SK-N-SH (cell line): Measurements from ENCODE around the gene FASTKD3. TPM values are rescaled to one million over a fixed set of nuclear protein-coding genes. Genes with fewer than 3 reads are reported as not detected.

Experiments
- CTCF ChIA-PET: fragments of 300-600, 350-600 bp; formaldehyde crosslinking; extraction: SDS; loops from one replicate; lab custom pipeline; 2021; lab: Yijun Ruan, JAX
- POLR2A ChIA-PET: fragments of 350-600 bp; sonication (Branson Sonifier 250); formaldehyde crosslinking; extraction: SDS; loops from one replicate; lab custom pipeline; 2020; ENCODE audit warnings: antibody characterized with exemption, inconsistent platforms; lab: Yijun Ruan, JAX
- DNase-seq: peaks from one replicate; pipeline ENCODE4 v3.0.0; 2012
- H2AFZ ChIP-seq: fragments of 200-600 bp; sonication (generic); 2 replicates; pipeline ENCODE4 v1.8.1; 2016; ENCODE audit warnings: antibody characterized with exemption, mild to moderate bottlenecking, low read depth
- H3F3A ChIP-seq: fragments of 200-600 bp; sonication (generic); replicated peaks from 2 replicates; pipeline ENCODE3; 2016; ENCODE audit warnings: antibody characterized with exemption, mild to moderate bottlenecking; ENCODE audit not compliant: insufficient read depth
- H3K27ac ChIP-seq, 2 experiments: fragments of 200-500 bp in 1 of 2; fragments of 200-600 bp in 1 of 2; sonication (Bioruptor generic) in 1 of 2; sonication (generic), shearing (Covaris generic) in 1 of 2; 2 replicates each; pipeline versions ENCODE4 v1.5.1 to v1.6.1; 2014 to 2016; ENCODE audit warnings: low read depth in 2 of 2, inconsistent platforms in 1 of 2, low read length in 1 of 2, mild to moderate bottlenecking in 1 of 2, mixed read lengths in 1 of 2
- H3K27me3 ChIP-seq: fragments of 200-600 bp; sonication (generic), shearing (Covaris generic); 2 replicates; pipeline ENCODE4 v1.6.1; 2016; ENCODE audit warnings: mixed run types; ENCODE audit not compliant: insufficient read depth
- H3K36me3 ChIP-seq, 2 experiments: fragments of 200-500 bp in 1 of 2; fragments of 200-600 bp in 1 of 2; sonication (Bioruptor generic) in 1 of 2; sonication (generic) in 1 of 2; replicated peaks in 1 of 2; 2 replicates each; pipeline versions ENCODE3 to v1.5.1; 2014 to 2016; ENCODE audit warnings: low read length in 1 of 2, mild to moderate bottlenecking in 1 of 2; ENCODE audit not compliant: insufficient read depth in 2 of 2, control insufficient read depth in 1 of 2
- H3K4me1 ChIP-seq, 2 experiments: fragments of 200-500 bp in 1 of 2; fragments of 200-600 bp in 1 of 2; sonication (Bioruptor generic) in 1 of 2; sonication (generic), shearing (Covaris generic) in 1 of 2; 2 replicates each; pipeline versions ENCODE4 v1.5.1 to v1.6.1; 2014 to 2016; ENCODE audit warnings: low read depth in 1 of 2, low read length in 1 of 2, mixed run types in 1 of 2; ENCODE audit not compliant: insufficient read depth in 2 of 2, control insufficient read depth in 1 of 2
- H3K4me2 ChIP-seq: fragments of 200-600 bp; sonication (generic), shearing (Covaris generic); 2 replicates; pipeline ENCODE4 v1.6.1; 2017; ENCODE audit warnings: mixed run types
- H3K4me3 ChIP-seq, 2 experiments: fragments of 200-500 bp in 1 of 2; fragments of 200-600 bp in 1 of 2; sonication (Bioruptor generic) in 1 of 2; sonication (generic), shearing (Covaris generic) in 1 of 2; 2 replicates each; pipeline versions ENCODE4 v1.5.1 to v1.8.1; 2014 to 2016; ENCODE audit warnings: low read depth in 2 of 2, inconsistent platforms in 1 of 2, low read length in 1 of 2, mild to moderate bottlenecking in 1 of 2, mixed read lengths in 1 of 2, moderate library complexity in 1 of 2
- H3K79me2 ChIP-seq: fragments of 200-600 bp; sonication (generic); 2 replicates; pipeline ENCODE4 v1.8.1; 2017; ENCODE audit warnings: mild to moderate bottlenecking; ENCODE audit not compliant: insufficient read depth
- H3K9ac ChIP-seq: fragments of 200-600 bp; sonication (generic); 2 replicates; pipeline ENCODE4 v1.6.1; 2017; ENCODE audit warnings: mixed run types
- H3K9me2 ChIP-seq: fragments of 200-600 bp; sonication (generic); 2 replicates; pipeline ENCODE4 v1.6.1; 2017; ENCODE audit warnings: mixed run types
- H3K9me3 ChIP-seq: fragments of 200-600 bp; sonication (generic); 2 replicates; pipeline ENCODE4 v1.6.1; 2017; ENCODE audit warnings: mixed run types, mild to moderate bottlenecking, moderate library complexity
- H4K20me1 ChIP-seq: fragments of 200-600 bp; sonication (generic); 2 replicates; pipeline ENCODE4 v1.6.1; 2017; ENCODE audit warnings: mild to moderate bottlenecking, mixed run types; ENCODE audit not compliant: insufficient read depth
- EZH2phosphoT487 ChIP-seq: fragments of 200-600 bp; sonication (generic); IDR thresholded peaks from 2 replicates; pipeline ENCODE4 v1.6.1; 2017; ENCODE audit warnings: low read depth, mixed run types, mild to moderate bottlenecking, antibody characterized with exemption, moderate library complexity, borderline replicate concordance
- FOXJ3 ChIP-seq: sonication (generic); formaldehyde crosslinking; IDR thresholded peaks from 2 replicates; pipeline ENCODE4 v1.5.1; 2020; ENCODE audit warnings: mild to moderate bottlenecking, missing genetic modification reagents
- GABPA ChIP-seq: IDR thresholded peaks from 2 replicates; pipeline ENCODE4 v1.4.0; 2012; ENCODE audit warnings: low read depth, mild to moderate bottlenecking
- JUND ChIP-seq: IDR thresholded peaks from 2 replicates; pipeline ENCODE4 v1.4.0; 2012
- MEF2A ChIP-seq: IDR thresholded peaks from 2 replicates; pipeline ENCODE4 v1.4.0; 2012; ENCODE audit warnings: low read depth, borderline replicate concordance
- NFIC ChIP-seq: IDR thresholded peaks from 2 replicates; pipeline ENCODE4 v1.4.0; 2012; ENCODE audit warnings: borderline replicate concordance
- POLR2AphosphoS5 ChIP-seq: IDR thresholded peaks from 2 replicates; pipeline ENCODE4 v1.6.1; 2012; ENCODE audit warnings: low read depth, low read length
- RFX5 ChIP-seq: IDR thresholded peaks from 2 replicates; pipeline ENCODE4 v1.6.1; 2012; ENCODE audit warnings: mild to moderate bottlenecking, improper control_type of control experiment, low read length
- RXRA ChIP-seq: IDR thresholded peaks from 2 replicates; pipeline ENCODE4 v1.4.0; 2012; ENCODE audit warnings: low read depth, mild to moderate bottlenecking, borderline replicate concordance
- SIN3A ChIP-seq: IDR thresholded peaks from 2 replicates; pipeline ENCODE4 v1.6.1; 2012; ENCODE audit warnings: low read depth, mild to moderate bottlenecking, low read length, moderate library complexity, borderline replicate concordance
- TAF1 ChIP-seq: IDR thresholded peaks from 2 replicates; pipeline ENCODE4 v1.6.1; 2012; ENCODE audit warnings: low read depth, mild to moderate bottlenecking, low read length, moderate library complexity, borderline replicate concordance
- TCF12 ChIP-seq: IDR thresholded peaks from 2 replicates; pipeline ENCODE4 v1.4.0; 2012
- TEAD4 ChIP-seq: IDR thresholded peaks from 2 replicates; pipeline ENCODE4 v1.4.0; 2012; ENCODE audit warnings: mild to moderate bottlenecking, borderline replicate concordance; ENCODE audit not compliant: insufficient read depth
- YY1 ChIP-seq: IDR thresholded peaks from 2 replicates; pipeline ENCODE4 v1.4.0; 2012; ENCODE audit warnings: low read depth, mild to moderate bottlenecking
- WGBS: methylation state at CpG from one replicate; pipeline ENCODE4 v1.1.6; 2017; ENCODE audit warnings: low lambda C conversion rate; 5-methylcytosine and 5-hydroxymethylcytosine counted together
- polyA plus RNA-seq, 3 experiments: library from polyadenylated mRNA; depleted of rRNA; stranded (reverse); fragments of >200 nt; gene quantifications; 2 replicates each; pipeline ENCODE4 v1.2.3, GENCODE V29; 2012
- TF ChIP-seq, protein P1 (sequence below): IDR thresholded peaks from 2 replicates; pipeline ENCODE4 v1.6.1; 2012; ENCODE audit warnings: mild to moderate bottlenecking, low read depth, low read length, moderate library complexity
- TF ChIP-seq, protein P2 (sequence below): fragments of 200-600 bp; sonication (generic); IDR thresholded peaks from 2 replicates; pipeline ENCODE4 v1.6.1; 2017; ENCODE audit warnings: antibody characterized with exemption, mild to moderate bottlenecking, moderate library complexity
- TF ChIP-seq, protein P3 (sequence below): IDR thresholded peaks from 2 replicates; pipeline ENCODE4 v1.4.0; 2012; ENCODE audit warnings: low read depth
- TF ChIP-seq, protein P4 (sequence below): IDR thresholded peaks from 2 replicates; pipeline ENCODE4 v1.4.0; 2012; ENCODE audit warnings: low read depth, borderline replicate concordance
- TF ChIP-seq, protein P5 (sequence below): fragments of 150-350 bp; IDR thresholded peaks from 2 replicates; pipeline ENCODE4 v1.6.1; 2017; ENCODE audit warnings: antibody characterized with exemption, low read length, low read depth, borderline replicate concordance

FASTKD3 gene
- polyA plus RNA-seq, 1 of the 3 experiments (the other 2 are of a cell fraction) = 5.4 TPM

DNA sequence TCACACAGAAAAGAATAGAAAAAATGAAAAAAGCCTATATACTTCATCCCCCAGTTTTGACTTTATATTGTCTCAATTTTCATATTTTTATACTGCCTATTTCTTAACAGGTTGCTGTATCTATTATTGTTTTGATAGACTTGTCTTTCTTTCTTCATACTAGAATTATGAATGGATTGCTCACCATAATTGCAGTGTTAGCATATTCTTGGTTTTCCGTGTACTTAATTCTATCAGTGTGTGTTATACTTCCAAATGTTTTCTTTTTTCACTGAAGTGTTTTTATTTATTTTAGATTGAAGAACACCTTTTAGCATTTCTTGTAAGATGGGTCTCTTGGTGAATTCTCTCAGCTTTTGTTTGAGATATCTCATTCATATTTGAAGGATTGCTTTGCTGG is 38.8 kb upstream of the FASTKD3 start:
- H3K9ac ChIP-seq = no peak overlapping the region
- no peaks in the 10 kb centered on the region for H3K9me2 ChIP-seq
- H4K20me1 ChIP-seq = no peaks in the 10 kb centered on the region
- H3K36me3 ChIP-seq = peaks cover 3 to 38% of the 10 kb centered on the region in 2 experiments
- CTCF ChIA-PET = interaction anchor here (1.9 kb wide), 1 partner anchor 21 kb away, joined by 6 read pairs; no protein-coding TSS in a partner anchor
- TF ChIP-seq JUND = no peak
- TF ChIP-seq TAF1 = no peak
- no peak for TF ChIP-seq RFX5
- TF ChIP-seq, protein P1, sequence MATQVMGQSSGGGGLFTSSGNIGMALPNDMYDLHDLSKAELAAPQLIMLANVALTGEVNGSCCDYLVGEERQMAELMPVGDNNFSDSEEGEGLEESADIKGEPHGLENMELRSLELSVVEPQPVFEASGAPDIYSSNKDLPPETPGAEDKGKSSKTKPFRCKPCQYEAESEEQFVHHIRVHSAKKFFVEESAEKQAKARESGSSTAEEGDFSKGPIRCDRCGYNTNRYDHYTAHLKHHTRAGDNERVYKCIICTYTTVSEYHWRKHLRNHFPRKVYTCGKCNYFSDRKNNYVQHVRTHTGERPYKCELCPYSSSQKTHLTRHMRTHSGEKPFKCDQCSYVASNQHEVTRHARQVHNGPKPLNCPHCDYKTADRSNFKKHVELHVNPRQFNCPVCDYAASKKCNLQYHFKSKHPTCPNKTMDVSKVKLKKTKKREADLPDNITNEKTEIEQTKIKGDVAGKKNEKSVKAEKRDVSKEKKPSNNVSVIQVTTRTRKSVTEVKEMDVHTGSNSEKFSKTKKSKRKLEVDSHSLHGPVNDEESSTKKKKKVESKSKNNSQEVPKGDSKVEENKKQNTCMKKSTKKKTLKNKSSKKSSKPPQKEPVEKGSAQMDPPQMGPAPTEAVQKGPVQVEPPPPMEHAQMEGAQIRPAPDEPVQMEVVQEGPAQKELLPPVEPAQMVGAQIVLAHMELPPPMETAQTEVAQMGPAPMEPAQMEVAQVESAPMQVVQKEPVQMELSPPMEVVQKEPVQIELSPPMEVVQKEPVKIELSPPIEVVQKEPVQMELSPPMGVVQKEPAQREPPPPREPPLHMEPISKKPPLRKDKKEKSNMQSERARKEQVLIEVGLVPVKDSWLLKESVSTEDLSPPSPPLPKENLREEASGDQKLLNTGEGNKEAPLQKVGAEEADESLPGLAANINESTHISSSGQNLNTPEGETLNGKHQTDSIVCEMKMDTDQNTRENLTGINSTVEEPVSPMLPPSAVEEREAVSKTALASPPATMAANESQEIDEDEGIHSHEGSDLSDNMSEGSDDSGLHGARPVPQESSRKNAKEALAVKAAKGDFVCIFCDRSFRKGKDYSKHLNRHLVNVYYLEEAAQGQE = no peak
- no peak for TF ChIP-seq GABPA
- TF ChIP-seq TCF12 = no peak
- TF ChIP-seq NFIC = no peak
- no peak for TF ChIP-seq EZH2phosphoT487
- TF ChIP-seq SIN3A = no peak
- TF ChIP-seq, protein P2, sequence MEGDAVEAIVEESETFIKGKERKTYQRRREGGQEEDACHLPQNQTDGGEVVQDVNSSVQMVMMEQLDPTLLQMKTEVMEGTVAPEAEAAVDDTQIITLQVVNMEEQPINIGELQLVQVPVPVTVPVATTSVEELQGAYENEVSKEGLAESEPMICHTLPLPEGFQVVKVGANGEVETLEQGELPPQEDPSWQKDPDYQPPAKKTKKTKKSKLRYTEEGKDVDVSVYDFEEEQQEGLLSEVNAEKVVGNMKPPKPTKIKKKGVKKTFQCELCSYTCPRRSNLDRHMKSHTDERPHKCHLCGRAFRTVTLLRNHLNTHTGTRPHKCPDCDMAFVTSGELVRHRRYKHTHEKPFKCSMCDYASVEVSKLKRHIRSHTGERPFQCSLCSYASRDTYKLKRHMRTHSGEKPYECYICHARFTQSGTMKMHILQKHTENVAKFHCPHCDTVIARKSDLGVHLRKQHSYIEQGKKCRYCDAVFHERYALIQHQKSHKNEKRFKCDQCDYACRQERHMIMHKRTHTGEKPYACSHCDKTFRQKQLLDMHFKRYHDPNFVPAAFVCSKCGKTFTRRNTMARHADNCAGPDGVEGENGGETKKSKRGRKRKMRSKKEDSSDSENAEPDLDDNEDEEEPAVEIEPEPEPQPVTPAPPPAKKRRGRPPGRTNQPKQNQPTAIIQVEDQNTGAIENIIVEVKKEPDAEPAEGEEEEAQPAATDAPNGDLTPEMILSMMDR = no peak
- TF ChIP-seq FOXJ3 (CRISPR knock-in tag) = no peak
- TF ChIP-seq POLR2AphosphoS5 = no peak
- no peak for TF ChIP-seq YY1
- no peak for TF ChIP-seq TEAD4
- TF ChIP-seq, protein P3, sequence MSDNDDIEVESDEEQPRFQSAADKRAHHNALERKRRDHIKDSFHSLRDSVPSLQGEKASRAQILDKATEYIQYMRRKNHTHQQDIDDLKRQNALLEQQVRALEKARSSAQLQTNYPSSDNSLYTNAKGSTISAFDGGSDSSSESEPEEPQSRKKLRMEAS = no peak
- TF ChIP-seq, protein P4, sequence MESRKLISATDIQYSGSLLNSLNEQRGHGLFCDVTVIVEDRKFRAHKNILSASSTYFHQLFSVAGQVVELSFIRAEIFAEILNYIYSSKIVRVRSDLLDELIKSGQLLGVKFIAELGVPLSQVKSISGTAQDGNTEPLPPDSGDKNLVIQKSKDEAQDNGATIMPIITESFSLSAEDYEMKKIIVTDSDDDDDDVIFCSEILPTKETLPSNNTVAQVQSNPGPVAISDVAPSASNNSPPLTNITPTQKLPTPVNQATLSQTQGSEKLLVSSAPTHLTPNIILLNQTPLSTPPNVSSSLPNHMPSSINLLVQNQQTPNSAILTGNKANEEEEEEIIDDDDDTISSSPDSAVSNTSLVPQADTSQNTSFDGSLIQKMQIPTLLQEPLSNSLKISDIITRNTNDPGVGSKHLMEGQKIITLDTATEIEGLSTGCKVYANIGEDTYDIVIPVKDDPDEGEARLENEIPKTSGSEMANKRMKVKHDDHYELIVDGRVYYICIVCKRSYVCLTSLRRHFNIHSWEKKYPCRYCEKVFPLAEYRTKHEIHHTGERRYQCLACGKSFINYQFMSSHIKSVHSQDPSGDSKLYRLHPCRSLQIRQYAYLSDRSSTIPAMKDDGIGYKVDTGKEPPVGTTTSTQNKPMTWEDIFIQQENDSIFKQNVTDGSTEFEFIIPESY = no peak
- TF ChIP-seq MEF2A = no peak
- TF ChIP-seq, protein P5, sequence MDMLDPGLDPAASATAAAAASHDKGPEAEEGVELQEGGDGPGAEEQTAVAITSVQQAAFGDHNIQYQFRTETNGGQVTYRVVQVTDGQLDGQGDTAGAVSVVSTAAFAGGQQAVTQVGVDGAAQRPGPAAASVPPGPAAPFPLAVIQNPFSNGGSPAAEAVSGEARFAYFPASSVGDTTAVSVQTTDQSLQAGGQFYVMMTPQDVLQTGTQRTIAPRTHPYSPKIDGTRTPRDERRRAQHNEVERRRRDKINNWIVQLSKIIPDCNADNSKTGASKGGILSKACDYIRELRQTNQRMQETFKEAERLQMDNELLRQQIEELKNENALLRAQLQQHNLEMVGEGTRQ = no peak
- TF ChIP-seq RXRA = no peak
- TF ChIP-seq, all 33 proteins: peak for 0
- Histone ChIP-seq H3K79me2 (no peaks in the 10 kb centered on the region), H3K4me2 (no peak overlapping the region), H3K27me3 (no peaks in the 10 kb centered on the region), H3K9me3 (no peaks in the 10 kb centered on the region; the same call in 1 of the 2 replicates), H3F3A (peaks cover 6% of the 10 kb centered on the region), H3K27ac (no peak overlapping the region), H3K4me3 (no peak overlapping the region), H2AFZ (no peak overlapping the region), H3K4me1 (peaks cover 0 to 5% of the 10 kb centered on the region in 2 experiments; a peak in 1 of 4 replicates)
- POLR2A ChIA-PET = no interaction called here
- no peak for DNase-seq
- 97% methylated on average over 1 of the region's 1 CpG for WGBS
